ENCODE measurements around the gene DNAJC8.
A peak's percentile ranks its signal among the peaks of the same experiment; 100 is the strongest.

Gene DNAJC8

GRCh38 chr1:28266920-28267322, 34.1 kb upstream of the DNAJC8 start:
- H3K9me3 ChIP-seq (ENCODE audit: insufficient read depth, low read depth, low read length), result no peaks in the 10 kb centered on the region
- H3K27ac ChIP-seq (ENCODE audit: low read depth, low read length), result peak overlapping the region; percentile 39; the same call in 1 of the 2 replicates
- peaks cover 11% of the 10 kb centered on the region for H3K4me1 ChIP-seq (ENCODE audit: insufficient read depth, low read length)
- WGBS, result 54% methylated on average over 5 of the region's 5 CpGs
- H3K9ac ChIP-seq (ENCODE audit: low read depth, low read length), result no peak overlapping the region
- no peaks in the 10 kb centered on the region for H3K27me3 ChIP-seq (ENCODE audit: insufficient read depth, low read length)
- H3K4me3 ChIP-seq (ENCODE audit: low read length), result no peak overlapping the region
- peaks cover 24% of the 10 kb centered on the region for H3K36me3 ChIP-seq (ENCODE audit: insufficient read depth, low read length)

DNA sequence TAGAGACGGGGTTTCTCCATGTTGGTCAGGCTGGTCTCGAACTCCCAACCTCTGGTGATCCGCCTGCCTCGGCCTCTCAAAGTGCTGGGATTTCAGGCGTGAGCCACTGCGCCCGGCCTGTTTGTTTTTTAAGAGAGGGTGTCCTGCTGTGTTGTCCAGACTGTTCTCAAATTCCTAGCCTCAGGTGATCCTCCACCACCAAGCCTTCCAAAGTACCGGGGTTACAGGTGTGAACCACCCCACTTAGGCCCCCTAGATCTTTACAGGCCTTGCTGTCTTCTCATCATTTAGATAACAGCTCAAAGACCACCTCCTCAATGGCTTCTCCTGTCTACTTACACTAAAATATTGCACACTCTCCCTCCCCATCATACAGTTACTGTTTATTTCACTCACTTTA, 32.7 kb upstream of the DNAJC8 start:
- Histone ChIP-seq H3K9ac (ENCODE audit: low read depth, low read length) (no peak overlapping the region), H3K27me3 (ENCODE audit: insufficient read depth, low read length) (no peaks in the 10 kb centered on the region), H3K4me1 (ENCODE audit: insufficient read depth, low read length) (peaks cover 17% of the 10 kb centered on the region), H3K4me3 (ENCODE audit: low read length) (no peak overlapping the region), H3K9me3 (ENCODE audit: insufficient read depth, low read depth, low read length) (no peaks in the 10 kb centered on the region), H3K36me3 (ENCODE audit: insufficient read depth, low read length) (peaks cover 11% of the 10 kb centered on the region), H3K27ac (ENCODE audit: low read depth, low read length) (no peak overlapping the region)
- WGBS, result 83% methylated on average over 8 of the region's 8 CpGs

DNA sequence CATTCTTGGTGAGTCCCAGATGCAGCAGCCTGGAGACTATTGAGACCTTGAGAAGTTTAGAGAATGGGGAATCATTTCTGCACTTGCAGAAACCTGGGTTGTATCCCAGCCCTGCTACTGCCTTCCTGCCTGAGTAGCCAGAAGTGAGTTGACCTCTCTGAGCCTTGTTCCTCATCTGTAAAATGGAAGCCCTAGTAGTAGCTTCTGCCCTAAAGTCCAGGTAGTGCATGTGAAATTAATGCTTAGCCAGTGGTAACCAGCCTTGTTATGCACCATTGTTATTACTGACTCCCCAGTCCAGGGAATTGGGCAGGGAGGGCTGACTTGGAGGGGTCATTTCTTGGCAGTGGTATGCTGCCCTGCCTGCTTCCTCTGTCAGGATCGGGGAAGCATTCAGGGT, 32.1 kb upstream of the DNAJC8 start:
- Histone ChIP-seq H3K27ac (ENCODE audit: low read depth, low read length) (no peak overlapping the region), H3K9ac (ENCODE audit: low read depth, low read length) (no peak overlapping the region), H3K9me3 (ENCODE audit: insufficient read depth, low read depth, low read length) (no peaks in the 10 kb centered on the region), H3K4me1 (ENCODE audit: insufficient read depth, low read length) (peaks cover 17% of the 10 kb centered on the region), H3K27me3 (ENCODE audit: insufficient read depth, low read length) (no peaks in the 10 kb centered on the region), H3K4me3 (ENCODE audit: low read length) (no peak overlapping the region), H3K36me3 (ENCODE audit: insufficient read depth, low read length) (peaks cover 11% of the 10 kb centered on the region)
- WGBS, result 84% methylated on average over 1 of the region's 1 CpG

- Histone ChIP-seq H3K4me1 (ENCODE audit: insufficient read depth, low read length) (peaks cover 12% of the 10 kb centered on the region), H3K36me3 (ENCODE audit: insufficient read depth, low read length) (no peaks in the 10 kb centered on the region), H3K9ac (ENCODE audit: low read depth, low read length) (peak overlapping the region; percentile 20; the same call in 1 of the 2 replicates), H3K9me3 (ENCODE audit: insufficient read depth, low read depth, low read length) (no peaks in the 10 kb centered on the region), H3K27ac (ENCODE audit: low read depth, low read length) (no peak overlapping the region), H3K4me3 (ENCODE audit: low read length) (peak overlapping the region; percentile 76), H3K27me3 (ENCODE audit: insufficient read depth, low read length) (no peaks in the 10 kb centered on the region)
- 48% methylated on average over 7 of the region's 7 CpGs for WGBS
Measured at GRCh38 chr1:28260803-28261174, 28.0 kb upstream of the DNAJC8 start.

- Histone ChIP-seq H3K36me3 (ENCODE audit: insufficient read depth, low read length) (no peaks in the 10 kb centered on the region), H3K9ac (ENCODE audit: low read depth, low read length) (peak overlapping the region; percentile 77), H3K4me3 (ENCODE audit: low read length) (peak overlapping the region; percentile 76), H3K27me3 (ENCODE audit: insufficient read depth, low read length) (no peaks in the 10 kb centered on the region), H3K9me3 (ENCODE audit: insufficient read depth, low read depth, low read length) (no peaks in the 10 kb centered on the region), H3K4me1 (ENCODE audit: insufficient read depth, low read length) (peaks cover 9% of the 10 kb centered on the region; the same call in 1 of the 2 replicates), H3K27ac (ENCODE audit: low read depth, low read length) (peak overlapping the region; percentile 92)
- WGBS, result under 1% methylated on average over 64 of the region's 66 CpGs
Measured at GRCh38 chr1:28259934-28260802, 27.3 kb upstream of the DNAJC8 start.

- WGBS, result under 1% methylated on average over 76 of the region's 76 CpGs
Measured at GRCh38 chr1:28259252-28259933, 26.6 kb upstream of the DNAJC8 start, which contains the start of gene SESN2. SESN2 (plus strand) TSS chr1:28259518; CDS start chr1:28259848, 330 bp downstream.

DNA sequence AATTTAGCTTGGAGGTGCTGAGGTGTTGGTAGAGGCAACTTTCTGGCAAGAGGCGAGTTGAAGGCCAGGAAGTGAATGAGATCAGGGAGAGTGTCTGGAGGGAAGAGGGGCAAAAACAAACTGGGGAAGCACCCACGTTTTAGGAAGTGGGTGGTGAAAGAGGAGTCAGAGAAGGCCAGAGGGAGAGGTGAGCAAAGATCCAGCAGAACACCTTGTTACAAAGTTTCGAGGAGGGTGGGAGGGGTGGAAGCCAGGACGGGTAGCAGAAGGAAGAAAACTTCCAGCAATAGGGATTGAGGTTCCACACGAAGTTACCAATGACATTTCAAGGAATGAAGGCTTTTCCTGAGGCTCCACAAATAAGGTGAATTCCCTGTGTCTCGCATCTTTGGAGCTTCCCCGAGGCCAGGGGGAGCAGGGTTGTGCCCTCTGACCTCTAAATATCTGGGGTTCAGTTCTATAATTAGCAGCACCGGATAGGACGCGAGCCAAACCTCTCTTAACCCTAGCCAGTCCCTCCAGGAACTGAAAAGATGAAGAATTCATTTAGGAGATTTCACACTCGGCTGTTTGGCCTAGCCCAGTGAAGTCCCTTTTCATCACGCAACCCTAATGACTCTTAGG, 25.9 kb upstream of the DNAJC8 start:
- Histone ChIP-seq H3K9ac (ENCODE audit: low read depth, low read length) (no peak overlapping the region), H3K9me3 (ENCODE audit: insufficient read depth, low read depth, low read length) (no peaks in the 10 kb centered on the region), H3K27ac (ENCODE audit: low read depth, low read length) (no peak overlapping the region), H3K4me1 (ENCODE audit: insufficient read depth, low read length) (peaks cover 9% of the 10 kb centered on the region; the same call in 1 of the 2 replicates), H3K4me3 (ENCODE audit: low read length) (peak overlapping the region; percentile 76; the same call in 1 of the 2 replicates), H3K36me3 (ENCODE audit: insufficient read depth, low read length) (no peaks in the 10 kb centered on the region), H3K27me3 (ENCODE audit: insufficient read depth, low read length) (no peaks in the 10 kb centered on the region)
- 53% methylated on average over 12 of the region's 12 CpGs for WGBS

More at GRCh38 chr1:28259252-28259933, 26.6 kb upstream of the DNAJC8 start, which contains the start of gene SESN2:
- Histone ChIP-seq H3K9me3 (ENCODE audit: insufficient read depth, low read depth, low read length) (no peaks in the 10 kb centered on the region), H3K9ac (ENCODE audit: low read depth, low read length) (peak within 1 kb of the TSS; percentile 77), H3K27ac (ENCODE audit: low read depth, low read length) (peak within 1 kb of the TSS; percentile 92), H3K27me3 (ENCODE audit: insufficient read depth, low read length) (no peaks in the 10 kb centered on the region), H3K4me3 (ENCODE audit: low read length) (peak within 1 kb of the TSS; percentile 76), H3K36me3 (ENCODE audit: insufficient read depth, low read length) (no peaks in the 10 kb centered on the region), H3K4me1 (ENCODE audit: insufficient read depth, low read length) (peaks cover 9% of the 10 kb centered on the region; the same call in 1 of the 2 replicates)

DNA sequence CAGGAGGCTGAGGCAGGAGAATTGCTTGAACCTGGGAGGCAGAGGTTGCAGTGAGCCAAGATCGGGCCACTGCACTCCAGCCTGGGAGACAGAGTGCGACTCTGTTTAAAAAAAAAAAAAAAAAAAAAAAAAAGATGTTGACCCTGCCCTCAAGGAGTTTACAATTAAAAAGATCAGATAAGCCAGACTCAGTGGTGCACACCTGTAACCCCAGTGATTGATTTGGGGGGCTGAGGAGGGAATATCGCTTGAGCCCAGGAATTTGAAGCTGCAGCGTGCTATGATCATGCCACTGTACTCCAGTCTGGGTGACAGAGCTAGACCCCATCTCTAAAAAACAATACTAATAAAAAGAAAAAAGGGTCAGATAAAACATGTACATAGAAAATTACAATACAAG, 24.9 kb upstream of the DNAJC8 start:
- no peaks in the 10 kb centered on the region for H3K27me3 ChIP-seq (ENCODE audit: insufficient read depth, low read length)
- H3K4me3 ChIP-seq (ENCODE audit: low read length), result no peak overlapping the region
- H3K27ac ChIP-seq (ENCODE audit: low read depth, low read length), result no peak overlapping the region
- peaks cover 9% of the 10 kb centered on the region; the same call in 1 of the 2 replicates for H3K4me1 ChIP-seq (ENCODE audit: insufficient read depth, low read length)
- H3K36me3 ChIP-seq (ENCODE audit: insufficient read depth, low read length), result no peaks in the 10 kb centered on the region
- no peaks in the 10 kb centered on the region for H3K9me3 ChIP-seq (ENCODE audit: insufficient read depth, low read depth, low read length)
- 94% methylated on average over 3 of the region's 4 CpGs for WGBS
- no peak overlapping the region for H3K9ac ChIP-seq (ENCODE audit: low read depth, low read length)

- WGBS, result 90% methylated on average over 6 of the region's 6 CpGs
Measured at GRCh38 chr1:28256197-28256827, 23.5 kb upstream of the DNAJC8 start.

DNA sequence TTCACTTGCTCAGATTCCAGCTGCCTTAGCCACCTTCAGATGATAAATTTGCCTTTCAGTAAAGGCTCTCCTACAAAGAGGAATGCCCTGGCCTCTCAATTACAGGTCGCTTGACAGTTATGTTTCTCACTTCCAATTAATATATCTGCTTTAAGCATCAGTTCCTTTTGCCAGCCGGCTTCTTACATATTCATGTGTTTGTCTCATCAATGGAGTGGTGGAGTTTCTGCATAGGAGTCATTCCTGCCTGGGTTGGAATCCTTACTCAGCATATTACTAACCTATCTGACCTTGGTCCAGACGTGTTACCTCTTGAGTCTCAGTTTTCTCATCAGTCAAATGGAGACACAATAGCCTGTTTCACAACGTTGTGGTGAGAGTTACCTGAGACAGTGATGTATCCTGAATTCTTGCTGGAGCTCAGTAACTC, 17.1 kb upstream of the DNAJC8 start:
- no peak overlapping the region for H3K4me3 ChIP-seq (ENCODE audit: low read length)
- 69% methylated on average over 4 of the region's 4 CpGs for WGBS
- H3K9ac ChIP-seq (ENCODE audit: low read depth, low read length), result no peak overlapping the region
- H3K27ac ChIP-seq (ENCODE audit: low read depth, low read length), result peak overlapping the region; percentile 46; the same call in 1 of the 2 replicates
- no peaks in the 10 kb centered on the region for H3K9me3 ChIP-seq (ENCODE audit: insufficient read depth, low read depth, low read length)
- no peaks in the 10 kb centered on the region for H3K27me3 ChIP-seq (ENCODE audit: insufficient read depth, low read length)
- no peaks in the 10 kb centered on the region for H3K36me3 ChIP-seq (ENCODE audit: insufficient read depth, low read length)
- peaks cover 22% of the 10 kb centered on the region for H3K4me1 ChIP-seq (ENCODE audit: insufficient read depth, low read length)

More at GRCh38 chr1:28256197-28256827, 23.5 kb upstream of the DNAJC8 start:
- no peaks in the 10 kb centered on the region for H3K27me3 ChIP-seq (ENCODE audit: insufficient read depth, low read length)
- no peak overlapping the region for H3K4me3 ChIP-seq (ENCODE audit: low read length)
- H3K4me1 ChIP-seq (ENCODE audit: insufficient read depth, low read length), result 0 out of 2 replicates have a peak, but pooled peaks cover 9% of the 10 kb centered on the region
- H3K27ac ChIP-seq (ENCODE audit: low read depth, low read length), result no peak overlapping the region
- H3K9me3 ChIP-seq (ENCODE audit: insufficient read depth, low read depth, low read length), result no peaks in the 10 kb centered on the region
- H3K36me3 ChIP-seq (ENCODE audit: insufficient read depth, low read length), result no peaks in the 10 kb centered on the region
- H3K9ac ChIP-seq (ENCODE audit: low read depth, low read length), result no peak overlapping the region

Measured in HUES64 (cell line).